GM19324 (cell line): ENCODE results near the gene CAMTA1.
"Not testable (repeated sequence)": the region's sequence is repeated elsewhere in the genome, so short reads cannot be mapped to it uniquely, and the experiment has no call there.

Experiments
- ATAC-seq: cut with Tn5 transposase; IDR thresholded peaks from one replicate; pipeline ENCODE4 v1.9.1; 2021; ENCODE audit warnings: mild to moderate bottlenecking, moderate library complexity; ENCODE audit not compliant: unreplicated experiment, low FRiP score

The CAMTA1 gene

DNA sequence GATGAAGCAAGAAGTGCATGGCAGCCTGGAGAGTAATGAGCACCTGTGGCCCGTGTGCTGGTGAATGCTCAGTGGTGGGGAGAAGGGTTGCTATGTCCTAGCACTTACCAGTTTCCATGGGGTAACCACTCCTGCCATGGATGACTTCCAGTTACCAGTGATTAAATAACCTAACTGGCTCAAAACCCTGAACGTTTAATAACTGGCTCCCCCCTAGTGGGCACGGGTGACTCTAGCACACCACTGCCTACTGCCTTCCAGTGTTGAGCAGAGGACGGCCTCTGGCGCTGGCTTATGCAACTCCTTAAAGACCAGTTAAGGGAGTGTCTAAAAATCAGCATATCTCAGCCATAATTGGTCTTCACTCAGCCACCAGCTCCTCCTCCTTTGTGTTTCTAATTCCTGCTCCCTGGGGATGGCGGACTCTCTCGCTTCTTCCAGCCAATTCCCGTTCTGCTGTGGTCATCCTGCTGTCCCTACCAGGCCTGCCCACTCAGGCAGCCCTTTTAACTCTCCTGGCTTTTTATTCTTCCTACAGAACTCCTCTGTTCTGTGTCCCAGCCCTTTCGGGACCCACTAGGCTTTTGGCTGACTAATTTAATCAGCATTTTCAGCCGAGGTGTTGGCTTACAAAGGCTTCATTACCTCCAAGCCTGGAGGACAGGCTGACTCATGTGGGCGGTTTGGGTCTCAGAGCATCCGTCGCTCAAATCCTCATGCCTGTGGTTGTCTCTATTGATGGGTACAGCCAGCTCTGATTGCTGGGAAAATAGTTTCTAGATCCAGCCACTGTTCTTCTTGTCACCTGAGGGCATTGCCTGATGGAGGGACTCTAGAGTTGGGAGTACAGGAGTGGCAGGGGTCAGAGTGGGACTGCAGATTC lies 332.4 kb downstream of the CAMTA1 start:
- ATAC-seq, result no peak

DNA sequence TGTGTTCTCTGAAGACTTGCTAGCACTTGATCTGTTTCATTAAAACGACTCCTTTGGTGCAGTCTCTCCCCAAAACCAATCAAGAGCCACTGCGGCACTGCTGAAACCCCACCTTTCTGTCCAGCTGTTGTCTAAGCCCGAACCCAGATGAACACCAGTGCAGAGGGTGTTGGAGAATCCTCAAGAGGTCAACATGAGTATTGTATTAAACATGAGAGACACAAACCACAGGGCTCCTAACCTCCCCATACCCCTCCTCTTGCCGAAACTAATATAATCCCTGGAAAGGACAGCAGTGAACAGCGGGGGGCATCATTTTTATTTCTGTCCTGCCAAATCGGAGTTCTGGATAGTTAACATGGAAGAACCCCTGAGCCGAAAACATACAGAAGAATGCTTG lies 333.9 kb downstream of the CAMTA1 start:
- no peak for ATAC-seq

DNA sequence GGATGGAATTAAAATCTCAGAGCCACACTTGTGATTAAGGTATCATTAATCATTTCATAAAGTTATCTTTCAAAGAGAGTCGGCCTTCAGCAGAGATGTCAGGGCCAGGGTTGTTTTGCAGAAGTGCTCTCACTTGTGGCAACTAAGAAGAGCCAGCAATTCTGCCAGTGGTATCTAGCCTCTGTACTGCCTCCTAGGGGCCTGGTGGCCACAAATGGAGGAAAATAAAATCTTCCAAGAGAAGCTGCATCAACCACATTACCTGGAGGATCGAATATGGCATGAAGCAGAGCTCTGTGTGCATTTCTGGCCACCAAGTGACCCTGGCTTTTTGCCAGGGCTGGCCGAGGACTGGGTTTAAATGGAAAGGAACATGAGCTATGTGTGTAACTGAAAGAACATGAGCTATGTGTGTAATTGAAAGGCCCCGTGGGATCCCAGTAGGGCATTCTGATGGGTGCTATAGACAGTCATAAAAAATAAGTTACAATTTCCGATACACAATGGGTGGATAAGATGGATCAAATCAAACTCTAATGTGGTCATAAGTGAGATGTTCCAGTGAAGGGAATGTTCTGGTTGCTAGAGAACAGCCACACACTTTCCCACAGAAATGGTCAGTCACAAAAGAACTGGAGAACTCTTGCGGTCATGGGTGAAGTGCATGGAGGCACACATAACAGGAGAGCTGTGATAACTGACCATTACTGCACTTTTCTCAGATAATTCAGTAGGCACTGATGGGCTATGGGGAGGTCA lies 335.8 kb downstream of the CAMTA1 start:
- no peak for ATAC-seq

DNA sequence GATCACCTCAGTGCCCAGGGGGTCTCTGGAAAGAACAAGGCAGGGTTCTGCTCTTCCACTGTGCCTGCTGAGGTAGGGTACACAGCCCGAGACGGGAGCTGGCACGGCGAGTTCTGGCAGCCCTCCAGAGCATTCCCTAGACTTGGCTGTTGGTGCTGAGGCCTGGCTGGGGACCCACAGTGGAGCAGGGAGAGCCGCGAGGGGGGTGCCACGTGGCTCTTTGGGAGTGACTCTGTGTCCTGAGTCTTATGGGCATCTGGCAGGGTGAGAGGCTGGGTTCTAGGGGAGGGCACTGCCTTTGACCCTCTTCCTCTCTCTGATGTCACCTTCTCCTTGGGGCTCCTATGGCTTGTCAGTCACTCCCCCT lies 336.4 kb downstream of the CAMTA1 start:
- no peak for ATAC-seq

DNA sequence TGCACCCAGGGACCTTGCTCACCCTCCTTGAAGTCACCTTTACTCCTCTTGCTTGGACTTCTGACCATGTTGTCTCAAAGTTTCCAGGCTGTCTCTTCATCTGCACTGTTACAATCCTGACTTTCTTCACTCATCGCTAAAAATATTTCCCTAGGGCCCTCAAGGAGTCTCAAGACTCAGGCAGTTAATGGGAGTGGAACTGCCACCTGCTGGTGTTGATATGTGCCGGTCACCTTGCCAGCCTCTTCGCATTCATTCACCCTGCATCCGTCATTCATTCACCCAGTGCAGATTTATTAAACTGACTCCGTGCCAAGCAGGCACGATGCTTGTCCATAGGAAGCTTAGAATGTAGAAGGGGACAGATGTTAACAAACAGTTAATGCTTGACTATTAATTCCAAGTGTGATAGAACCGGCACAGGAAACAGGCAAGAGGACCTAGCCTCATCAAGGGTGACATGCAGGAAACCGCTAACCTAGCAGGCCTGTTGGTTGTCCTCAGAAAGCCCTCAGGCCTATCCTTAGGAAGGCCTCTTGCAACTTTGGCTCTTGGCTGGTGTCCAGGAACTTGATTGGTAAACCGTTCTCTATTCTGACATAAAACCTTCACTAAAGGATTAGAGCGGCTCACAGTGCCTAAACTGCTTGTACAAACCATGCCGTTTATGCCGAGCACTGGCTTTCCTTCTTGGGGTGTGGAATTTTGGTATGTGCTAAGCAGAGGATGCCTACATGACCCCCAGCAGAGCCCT lies 342.2 kb downstream of the CAMTA1 start:
- ATAC-seq, result no peak

DNA sequence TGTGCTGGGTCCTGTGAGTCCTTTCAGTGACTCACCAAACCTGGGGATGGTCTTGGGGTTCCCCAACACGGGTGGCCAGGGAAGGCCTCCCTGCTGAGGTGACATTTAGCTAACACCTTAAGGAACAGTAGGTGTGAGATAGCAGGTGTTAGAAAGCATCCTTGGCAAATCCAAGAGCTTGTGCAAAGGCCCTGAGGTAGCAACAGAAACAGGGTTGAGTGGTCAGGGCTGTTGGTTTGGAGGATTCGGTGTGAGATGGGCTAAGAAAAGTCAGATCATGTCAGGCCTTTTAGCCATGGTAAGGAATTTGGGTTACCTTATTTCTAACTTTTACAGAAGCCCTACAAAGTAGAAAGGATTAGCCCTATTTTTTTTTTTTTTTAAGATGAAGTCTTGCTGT lies 343.0 kb downstream of the CAMTA1 start:
- no peak for ATAC-seq

DNA sequence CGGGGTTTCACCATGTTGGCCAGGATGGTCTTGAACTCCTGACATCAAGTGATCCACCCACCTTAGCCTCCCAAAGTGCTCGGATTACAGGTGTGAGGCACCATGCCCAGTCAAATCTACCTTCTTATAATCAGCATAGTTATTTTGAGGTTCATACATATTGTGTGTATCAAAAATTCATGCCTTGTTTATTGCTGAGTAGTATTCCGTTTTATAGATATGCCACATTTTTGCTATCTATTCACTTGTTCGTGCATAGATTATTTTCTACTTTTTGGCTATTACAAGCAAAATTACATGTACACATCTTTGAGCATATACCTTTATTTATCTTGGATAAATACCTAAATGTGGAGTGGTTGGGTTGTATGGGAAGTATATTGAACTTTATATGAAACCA lies 344.9 kb downstream of the CAMTA1 start:
- no peak for ATAC-seq

DNA sequence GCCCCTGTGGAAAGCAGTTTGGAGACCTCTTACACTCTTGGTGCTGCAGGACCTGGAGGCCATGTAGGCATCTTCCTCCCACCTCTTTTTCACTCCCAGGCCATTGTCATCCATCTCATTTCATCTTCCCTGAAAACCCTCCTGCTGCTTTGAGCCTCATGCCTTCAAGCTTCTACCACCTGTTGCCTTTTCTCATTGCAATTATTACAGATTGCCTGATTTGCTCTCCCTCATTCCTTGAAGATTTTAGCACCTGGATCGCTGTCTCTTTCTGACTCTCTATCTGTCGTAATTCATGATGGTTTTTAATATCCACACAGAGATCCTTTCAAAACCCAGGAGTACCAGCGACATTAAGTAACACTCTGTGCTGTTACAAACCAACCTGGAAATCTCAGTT lies 350.2 kb downstream of the CAMTA1 start:
- no peak for ATAC-seq

DNA sequence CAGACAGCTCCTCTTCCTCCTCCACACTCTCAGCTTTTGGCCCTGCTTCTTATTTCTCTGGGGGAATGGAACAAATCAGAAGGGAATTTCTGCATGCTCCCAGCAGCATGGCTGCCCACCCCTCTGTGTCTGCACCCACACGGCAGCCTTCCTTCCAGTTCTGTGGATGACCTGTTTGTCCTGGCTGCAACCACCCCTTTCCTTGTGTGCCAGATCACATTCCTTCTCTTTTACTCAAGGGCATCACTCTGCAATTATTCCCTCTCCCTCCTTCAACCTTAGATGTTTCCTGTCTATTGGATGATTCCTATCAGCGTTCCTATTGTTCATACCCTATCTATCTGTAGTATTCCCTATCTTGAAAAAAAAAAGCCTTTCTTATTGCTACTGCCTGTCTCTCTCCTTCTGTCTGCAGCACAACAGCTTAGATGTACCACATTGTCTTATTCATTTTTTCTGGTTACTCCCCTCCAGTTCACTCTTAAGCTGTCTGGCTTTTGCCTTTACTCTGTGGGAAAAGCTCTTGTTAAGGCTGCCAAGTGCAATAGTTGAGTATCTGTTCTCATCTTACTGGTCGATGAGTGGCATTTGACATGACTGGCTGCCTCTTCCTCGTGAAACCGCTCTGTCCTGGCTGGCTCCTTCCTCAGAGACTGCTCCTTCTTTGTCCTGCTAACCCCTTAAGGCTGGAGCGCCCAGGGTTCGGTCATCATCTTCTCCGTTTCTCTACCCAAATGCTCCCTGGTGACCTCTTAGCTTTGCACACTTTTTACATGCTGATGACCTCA lies 351.1 kb downstream of the CAMTA1 start:
- ATAC-seq, result no peak

DNA sequence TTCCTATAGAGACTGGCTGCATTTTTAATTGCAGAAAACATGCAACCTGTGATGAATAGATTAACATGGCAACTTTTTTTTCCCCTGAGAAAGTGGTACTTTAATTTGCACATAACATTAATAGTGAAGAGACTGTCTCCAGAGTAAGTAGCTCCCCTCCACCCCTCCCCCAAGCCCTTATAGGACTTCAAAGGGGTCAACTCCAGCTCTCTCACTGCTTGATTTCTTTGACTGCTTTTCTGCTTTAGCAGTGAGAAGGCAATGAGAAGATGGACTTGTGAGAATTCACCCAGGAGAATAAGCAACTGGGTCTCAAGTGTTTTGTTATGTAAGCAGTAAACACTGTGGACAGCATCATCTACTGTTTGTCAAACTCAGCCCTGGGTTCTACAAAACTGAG lies 355.0 kb downstream of the CAMTA1 start:
- ATAC-seq, result no peak

DNA sequence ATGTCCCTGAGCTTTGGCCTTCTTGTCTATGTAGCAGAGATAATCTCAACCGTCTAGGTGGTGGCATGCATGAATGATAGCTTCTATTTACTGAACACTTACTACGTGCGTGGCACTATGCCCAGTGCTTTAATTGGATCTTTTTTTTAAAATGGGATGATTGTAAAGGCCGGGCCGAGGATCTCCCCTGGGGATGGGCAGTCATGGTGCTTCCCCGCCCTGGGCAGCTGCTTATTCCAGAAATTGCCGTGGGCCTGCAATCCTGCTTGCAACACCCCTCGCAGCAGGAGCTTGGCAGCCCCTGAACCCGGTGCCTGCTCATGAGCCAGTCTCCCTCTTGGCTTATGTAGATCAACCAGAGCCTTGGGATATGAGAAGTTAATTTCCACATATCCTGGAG lies 360.7 kb downstream of the CAMTA1 start:
- ATAC-seq, result no peak

DNA sequence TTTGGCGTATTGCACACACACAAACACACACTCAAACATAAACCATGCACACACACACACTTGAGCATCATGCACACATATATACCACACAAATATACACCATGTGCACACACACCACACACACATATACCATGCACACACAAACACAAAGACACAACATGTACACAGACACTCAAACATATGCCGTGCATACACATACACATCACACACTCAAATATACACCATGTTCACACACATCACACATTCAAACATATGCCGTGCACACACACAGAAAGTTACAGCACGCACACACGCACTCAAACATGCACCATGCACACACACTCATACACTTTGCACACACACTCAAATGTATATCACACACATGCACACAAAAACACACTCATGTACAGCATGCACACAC lies 361.5 kb downstream of the CAMTA1 start:
- no peak for ATAC-seq

DNA sequence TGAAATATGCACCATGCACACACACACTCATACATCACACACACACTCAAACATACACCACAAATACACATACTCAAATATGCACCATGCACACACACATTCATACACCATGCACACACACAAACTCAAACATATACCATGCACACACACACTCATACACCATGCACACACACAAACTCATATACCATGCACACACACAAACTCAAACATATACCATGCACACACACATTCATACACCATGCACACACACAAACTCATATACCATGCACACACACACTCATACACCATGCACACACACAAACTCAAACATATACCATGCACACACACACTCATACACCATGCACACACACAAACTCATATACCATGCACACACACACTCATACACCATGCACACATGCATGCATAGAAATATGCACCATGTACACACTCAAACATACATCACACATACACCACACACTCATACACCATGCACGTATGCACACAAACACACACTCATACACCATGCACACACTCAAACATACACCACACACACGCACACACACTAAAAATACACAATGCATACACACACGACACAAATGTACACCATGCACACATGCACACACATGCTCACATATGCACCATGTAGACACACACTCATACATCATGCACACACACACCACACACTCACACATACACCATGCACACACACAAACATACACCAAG lies 362.5 kb downstream of the CAMTA1 start:
- not testable (repeated sequence) for ATAC-seq

DNA sequence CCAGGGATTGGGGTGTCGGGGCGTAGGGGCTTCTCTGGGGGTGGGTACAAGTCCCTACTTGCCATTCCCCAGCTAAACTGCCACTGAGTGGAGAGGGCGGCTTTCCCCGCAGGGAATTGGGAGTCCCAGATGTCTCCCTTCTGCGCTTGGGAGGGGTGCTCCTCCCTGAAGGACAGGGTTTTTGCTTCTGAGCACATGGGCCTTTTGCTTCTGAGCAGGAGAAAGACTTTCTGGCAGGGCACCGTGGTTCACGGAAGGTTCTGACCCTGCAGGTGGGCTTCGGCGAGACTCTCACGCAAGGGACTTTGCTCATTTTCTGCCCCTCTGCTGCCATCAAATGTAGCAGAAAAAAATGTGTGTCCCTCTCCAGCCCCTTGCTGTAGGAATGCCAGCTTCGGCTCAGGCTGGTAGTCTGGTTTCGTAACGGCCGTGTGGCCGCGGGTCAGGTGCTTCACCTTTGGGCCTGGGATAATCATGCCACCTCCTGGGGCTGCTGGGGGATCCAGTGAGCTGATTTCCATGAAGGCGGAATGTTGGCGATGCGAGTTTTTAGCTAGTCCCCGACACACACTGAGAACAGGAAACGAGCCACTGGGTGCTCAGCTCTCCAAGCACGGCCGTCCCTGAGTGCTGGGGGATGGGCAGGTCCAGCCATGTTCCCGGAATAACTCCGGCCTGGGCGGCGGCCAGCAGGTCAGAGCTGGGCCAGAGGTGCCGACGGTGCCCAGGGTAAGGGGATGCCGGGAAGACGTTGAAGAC lies 364.0 kb downstream of the CAMTA1 start:
- ATAC-seq, result no peak

DNA sequence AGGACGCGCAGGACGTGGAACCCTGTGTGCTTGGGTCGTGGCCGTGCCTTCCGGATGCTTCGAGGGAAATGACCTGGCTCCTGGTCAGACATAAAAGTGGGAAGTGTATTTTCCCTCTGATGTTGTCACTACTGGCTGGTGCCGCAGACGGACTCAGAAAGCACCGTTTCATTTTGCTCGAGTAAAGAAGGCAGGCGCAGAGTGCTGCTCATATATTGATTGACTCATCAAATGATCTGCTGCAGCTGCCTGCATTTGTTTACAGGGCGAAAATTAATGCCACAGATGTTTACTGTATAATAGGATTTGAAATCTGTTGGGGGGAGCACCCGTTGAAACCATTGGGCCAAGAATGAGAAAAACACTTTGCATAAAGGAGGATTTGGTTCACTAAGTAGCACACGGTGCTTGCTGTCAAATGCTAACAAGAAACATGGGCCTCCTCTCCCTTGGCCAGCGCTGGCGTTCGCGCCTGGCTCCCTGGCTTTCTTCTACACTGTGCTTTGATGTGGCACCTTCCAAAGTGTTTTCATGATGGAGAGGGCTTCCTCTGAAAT lies 365.5 kb downstream of the CAMTA1 start:
- no peak for ATAC-seq

DNA sequence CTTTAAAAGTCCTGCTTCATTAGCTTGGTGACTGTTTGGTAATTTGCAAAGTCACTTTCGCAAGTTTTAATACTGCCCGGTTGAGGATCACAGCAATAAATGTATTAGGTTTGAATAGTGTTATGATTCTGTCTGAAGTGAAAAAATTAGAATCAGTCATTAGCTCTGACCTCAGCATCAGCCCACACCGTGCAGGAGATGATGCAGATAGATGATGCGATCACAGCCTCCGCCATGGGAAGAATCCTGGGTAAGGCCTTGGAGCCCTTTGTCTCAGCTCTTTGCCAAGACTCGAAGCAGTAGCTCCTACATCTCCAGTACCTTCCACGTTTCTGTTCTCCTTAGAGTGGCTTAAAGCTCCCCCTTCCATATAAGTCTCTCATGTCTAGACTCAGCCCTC lies 366.7 kb downstream of the CAMTA1 start:
- no peak for ATAC-seq

DNA sequence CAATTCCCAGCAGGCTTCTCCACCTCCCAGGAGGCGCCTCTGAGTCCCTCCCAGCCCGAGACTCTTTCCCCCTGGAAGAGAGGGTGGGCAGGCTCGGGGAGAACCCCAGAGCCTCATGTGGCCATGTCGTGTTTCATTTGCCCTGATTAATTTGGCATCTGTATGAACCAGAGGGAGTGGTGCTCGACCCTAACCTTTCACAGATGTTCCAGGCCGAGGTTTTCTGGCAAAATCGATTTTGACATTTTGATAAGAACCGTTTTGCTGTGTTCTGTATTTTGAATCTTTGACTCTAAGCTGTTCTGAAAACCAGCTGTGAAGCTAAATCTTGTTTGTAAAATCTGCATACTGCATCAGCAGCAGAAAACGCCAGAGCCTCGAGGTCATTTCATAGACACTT lies 367.4 kb downstream of the CAMTA1 start:
- no peak for ATAC-seq

DNA sequence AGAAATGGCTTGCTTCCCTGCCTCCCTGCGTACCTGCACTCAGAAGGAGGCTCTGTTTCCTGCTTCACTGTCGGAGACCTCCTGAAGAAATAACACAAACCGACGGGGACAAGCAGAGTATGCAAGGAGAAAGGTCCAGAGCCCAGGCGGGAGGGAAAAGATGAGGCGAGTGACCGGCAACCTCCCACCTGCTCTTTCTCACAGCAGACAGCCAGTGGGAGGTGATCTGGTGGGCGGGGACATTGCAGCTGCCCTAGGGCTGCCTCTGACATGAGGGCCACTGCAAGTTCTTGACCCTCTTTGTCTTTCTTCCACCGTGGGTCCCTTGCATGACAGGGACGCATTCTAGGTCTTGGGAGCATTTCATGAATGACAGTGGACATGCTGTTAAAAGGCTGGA lies 368.2 kb downstream of the CAMTA1 start:
- ATAC-seq, result no peak
